Muscle of leg (tissue), 11 donors: ENCODE measurements around the gene LRP2. TPM values are rescaled to one million over a fixed set of nuclear protein-coding genes. Genes with fewer than 3 reads are reported as not detected.
A peak's percentile ranks its signal among the peaks of the same experiment; 100 is the strongest.

Experiments used
- DNase-seq: peaks from one replicate; pipeline ENCODE4 v3.0.0; 2013
- H3K27ac ChIP-seq: one replicate; pipeline ENCODE4 v1.5.1; 2013; ENCODE audit warnings: mild to moderate bottlenecking, low read length, control low read depth
- H3K27me3 ChIP-seq: one replicate; pipeline ENCODE4 v1.6.1; 2013; ENCODE audit warnings: low read length; ENCODE audit not compliant: control insufficient read depth, insufficient read depth
- H3K36me3 ChIP-seq: one replicate; pipeline ENCODE4 v1.6.1; 2013; ENCODE audit warnings: low read length; ENCODE audit not compliant: control insufficient read depth, insufficient read depth
- H3K4me1 ChIP-seq: one replicate; pipeline ENCODE4 v1.6.1; 2013; ENCODE audit warnings: low read length; ENCODE audit not compliant: control insufficient read depth, insufficient read depth
- H3K4me3 ChIP-seq: one replicate; pipeline ENCODE4 v1.5.1; 2013; ENCODE audit warnings: low read length, control low read depth
- H3K9me3 ChIP-seq: replicated peaks from 2 replicates; pipeline ENCODE4 v1.6.1; 2013; ENCODE audit warnings: low read depth, low read length; ENCODE audit not compliant: control insufficient read depth
- WGBS: methylation state at CpG from one replicate; pipeline ENCODE4 v1.1.5; 2013; ENCODE audit warnings: missing lambda C conversion rate; ENCODE audit not compliant: insufficient coverage; 5-methylcytosine and 5-hydroxymethylcytosine counted together
- polyA plus RNA-seq, 8 donors: library from polyadenylated mRNA; unstranded; fragments of 120-200 nt; gene quantifications; one replicate each; pipeline versions ENCODE4 v1.2.1 to v1.2.3, GENCODE V29; 2013; ENCODE audit warnings: inconsistent platforms in 1 of 8, low replicate concordance in 1 of 8; ENCODE audit not compliant: insufficient read length in 8 of 8, insufficient read depth in 1 of 8
- total RNA-seq: library from RNA; stranded (reverse); fragments of 120-200 nt; gene quantifications from one replicate; pipeline ENCODE4 v1.2.4, GENCODE V29; 2013

LRP2 gene
- total and polyA plus RNA-seq, 9 donors, result 0.05 to 0.40 (median 0.09) TPM; not detected in 1

DNA sequence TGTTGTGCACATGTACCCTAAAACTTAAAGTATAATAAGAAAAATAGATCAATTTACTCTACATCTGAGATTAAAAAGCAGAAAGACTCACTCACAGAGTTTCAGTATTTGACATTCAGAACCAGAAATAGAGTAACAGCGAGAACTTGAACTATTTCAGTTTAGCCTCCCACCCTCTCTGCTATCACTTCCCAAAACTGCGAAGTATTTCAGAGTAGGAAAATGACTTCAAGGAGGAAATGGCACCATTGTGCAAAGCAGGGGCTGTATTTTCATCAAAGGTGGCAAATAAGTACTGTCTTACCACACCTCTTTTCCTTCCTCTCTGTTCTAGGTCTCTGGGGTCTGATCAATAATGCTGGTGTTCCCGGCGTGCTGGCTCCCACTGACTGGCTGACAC lies 279.3 kb downstream of the LRP2 start:
- Histone ChIP-seq H3K36me3 (no peaks in the 10 kb centered on the region), H3K27me3 (no peaks in the 10 kb centered on the region), H3K9me3 (no peaks in the 10 kb centered on the region), H3K4me3 (no peak overlapping the region), H3K4me1 (no peaks in the 10 kb centered on the region), H3K27ac (no peak overlapping the region)
- WGBS, result 80% methylated on average over 1 of the region's 4 CpGs
- peak; percentile 48 for DNase-seq

GRCh38 chr2:169081551-169081950 lies 280.8 kb downstream of the LRP2 start:
- no peak overlapping the region for H3K27ac ChIP-seq
- H3K36me3 ChIP-seq, result no peaks in the 10 kb centered on the region
- WGBS, result 77% methylated on average over 4 of the region's 5 CpGs
- no peaks in the 10 kb centered on the region for H3K27me3 ChIP-seq
- no peak overlapping the region for H3K4me3 ChIP-seq
- no peaks in the 10 kb centered on the region for H3K4me1 ChIP-seq
- DNase-seq, result no peak
- no peaks in the 10 kb centered on the region for H3K9me3 ChIP-seq

DNA sequence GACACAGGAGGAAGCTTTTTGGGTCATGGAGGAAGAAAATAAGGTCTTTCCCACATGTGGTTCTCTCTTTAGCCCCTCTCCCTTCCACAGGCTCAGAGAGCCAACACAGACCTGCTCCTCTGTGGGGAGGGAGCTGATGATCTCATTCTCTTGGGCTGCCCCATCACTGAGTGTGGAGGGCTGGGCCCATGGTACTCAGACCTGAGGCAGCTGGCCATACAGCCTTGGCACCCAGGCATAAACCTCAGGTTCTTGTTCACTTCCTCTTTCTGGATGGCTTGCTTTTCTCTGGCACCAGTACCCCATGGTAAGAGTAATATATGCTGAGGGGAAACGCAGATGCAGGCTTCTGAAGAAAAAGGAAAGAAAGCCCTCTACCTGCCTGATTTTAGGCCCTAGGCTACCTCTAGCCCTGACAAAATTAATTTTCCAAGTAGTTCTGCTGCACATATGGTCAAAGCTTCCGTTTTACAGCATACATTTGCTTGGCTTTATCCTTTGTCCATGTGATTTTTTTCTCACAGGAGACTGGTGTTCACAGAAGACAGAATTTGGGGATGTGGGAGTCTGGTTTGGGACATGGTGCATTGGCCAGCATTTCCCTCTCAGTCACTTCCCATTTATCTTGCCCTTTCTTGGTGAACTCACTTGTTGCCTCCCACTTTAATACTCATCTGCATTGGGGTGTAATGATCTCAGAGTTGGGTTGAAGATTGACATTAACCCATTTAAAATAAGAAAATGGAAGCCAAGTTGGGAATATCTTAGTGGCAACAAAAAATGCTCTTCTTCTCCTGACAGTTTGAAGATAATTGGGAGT lies 281.9 kb downstream of the LRP2 start:
- Histone ChIP-seq H3K27me3 (no peaks in the 10 kb centered on the region), H3K27ac (no peak overlapping the region), H3K36me3 (no peaks in the 10 kb centered on the region), H3K4me1 (no peaks in the 10 kb centered on the region), H3K4me3 (no peak overlapping the region), H3K9me3 (no peaks in the 10 kb centered on the region)
- no peak for DNase-seq
- WGBS, result no CpG with 5 or more reads among the region's 2 CpGs

- Histone ChIP-seq H3K4me3 (no peak overlapping the region), H3K27me3 (no peaks in the 10 kb centered on the region), H3K27ac (no peak overlapping the region), H3K4me1 (no peaks in the 10 kb centered on the region), H3K9me3 (no peaks in the 10 kb centered on the region), H3K36me3 (no peaks in the 10 kb centered on the region)
- no peak for DNase-seq
- 50% methylated on average over 1 of the region's 2 CpGs for WGBS
These were observed 284.6 kb downstream of the LRP2 start for GRCh38 chr2:169077674-169078240.

Other genes starting within 250 kb of the LRP2 start
- gene BBS5, start 117.0 kb upstream of the LRP2 start, total RNA-seq, result 4.9 TPM
- gene BBS5, start 117.0 kb upstream of the LRP2 start, polyA plus RNA-seq, result 1 to 10 TPM; 3.3 to 7.0 (median 5.0) TPM
- 2,102 TPM for gene KLHL41, start 147.2 kb upstream of the LRP2 start, total RNA-seq
- gene KLHL41, start 147.2 kb upstream of the LRP2 start, polyA plus RNA-seq, result 1,000 to 10,000 TPM; 2,407 to 3,717 (median 3,124) TPM
- gene FASTKD1, start 211.3 kb upstream of the LRP2 start, total RNA-seq, result 24.6 TPM
- gene FASTKD1, start 211.3 kb upstream of the LRP2 start, polyA plus RNA-seq, result 10 to 100 TPM; 12.0 to 28.8 (median 20.0) TPM
- gene PPIG, start 221.8 kb upstream of the LRP2 start, total RNA-seq, result 35.2 TPM
- gene PPIG, start 221.8 kb upstream of the LRP2 start, polyA plus RNA-seq, result 10 to 100 TPM; 44.5 to 61.0 (median 50.5) TPM